ENCODE data around the gene PCDHA7.
"Not testable (repeated sequence)": the region's sequence is repeated elsewhere in the genome, so short reads cannot be mapped to it uniquely, and the experiment has no call there.

Gene PCDHA7, protein sequence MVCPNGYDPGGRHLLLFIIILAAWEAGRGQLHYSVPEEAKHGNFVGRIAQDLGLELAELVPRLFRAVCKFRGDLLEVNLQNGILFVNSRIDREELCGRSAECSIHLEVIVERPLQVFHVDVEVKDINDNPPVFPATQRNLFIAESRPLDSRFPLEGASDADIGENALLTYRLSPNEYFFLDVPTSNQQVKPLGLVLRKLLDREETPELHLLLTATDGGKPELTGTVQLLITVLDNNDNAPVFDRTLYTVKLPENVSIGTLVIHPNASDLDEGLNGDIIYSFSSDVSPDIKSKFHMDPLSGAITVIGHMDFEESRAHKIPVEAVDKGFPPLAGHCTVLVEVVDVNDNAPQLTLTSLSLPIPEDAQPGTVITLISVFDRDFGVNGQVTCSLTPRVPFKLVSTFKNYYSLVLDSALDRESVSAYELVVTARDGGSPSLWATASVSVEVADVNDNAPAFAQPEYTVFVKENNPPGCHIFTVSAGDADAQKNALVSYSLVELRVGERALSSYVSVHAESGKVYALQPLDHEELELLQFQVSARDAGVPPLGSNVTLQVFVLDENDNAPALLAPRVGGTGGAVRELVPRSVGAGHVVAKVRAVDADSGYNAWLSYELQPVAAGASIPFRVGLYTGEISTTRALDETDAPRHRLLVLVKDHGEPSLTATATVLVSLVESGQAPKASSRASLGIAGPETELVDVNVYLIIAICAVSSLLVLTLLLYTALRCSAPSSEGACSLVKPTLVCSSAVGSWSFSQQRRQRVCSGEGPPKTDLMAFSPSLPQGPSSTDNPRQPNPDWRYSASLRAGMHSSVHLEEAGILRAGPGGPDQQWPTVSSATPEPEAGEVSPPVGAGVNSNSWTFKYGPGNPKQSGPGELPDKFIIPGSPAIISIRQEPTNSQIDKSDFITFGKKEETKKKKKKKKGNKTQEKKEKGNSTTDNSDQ
- total RNA-seq, result 0 reads per million in 3 donors

DNA sequence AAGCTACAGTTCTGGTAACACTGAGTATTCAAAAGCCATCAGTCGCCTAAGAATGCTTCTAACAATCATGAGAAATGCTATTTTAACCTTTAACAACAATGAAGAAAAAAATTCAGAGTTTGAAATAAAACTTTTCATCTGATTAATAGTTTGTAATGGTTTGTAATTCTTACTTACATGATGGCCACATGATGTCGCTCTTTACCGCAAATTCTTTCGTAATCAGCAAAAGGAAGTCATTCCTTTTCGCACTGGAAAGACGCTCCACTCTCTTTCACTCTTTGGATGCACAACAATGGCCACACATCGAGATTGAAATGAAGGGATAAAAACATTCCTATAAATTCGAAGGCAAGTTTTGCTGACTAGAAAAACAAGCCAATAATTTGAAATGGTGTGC, at the start of gene PCDHA7:
Gene PCDHA7, plus strand, starts transcription at position 277 of the 400 bp plus-strand sequence. Its CDS starts 115 bp downstream, at position 392.
- no peaks in the 10 kb centered on the region for H3K4me1 ChIP-seq (ENCODE audit: control insufficient read depth, insufficient read depth, low read length, poor library complexity, severe bottlenecking)
- H3K4me3 ChIP-seq (ENCODE audit: insufficient read depth, low read depth, low read length, poor library complexity, severe bottlenecking), result no peak within 1 kb of the TSS
- H3K9me3 ChIP-seq (ENCODE audit: control insufficient read depth, low read length), result no peaks in the 10 kb centered on the region
- no peak for DNase-seq
- H3K27ac ChIP-seq (ENCODE audit: insufficient read depth, low read length, poor library complexity, severe bottlenecking), result no peak within 1 kb of the TSS
- H3K36me3 ChIP-seq (ENCODE audit: control insufficient read depth, insufficient read depth, low read length), result no peaks in the 10 kb centered on the region
- H3K27me3 ChIP-seq (replicated peaks; ENCODE audit: control insufficient read depth, insufficient read depth, low read length, poor library complexity, severe bottlenecking), result no peaks in the 10 kb centered on the region

DNA sequence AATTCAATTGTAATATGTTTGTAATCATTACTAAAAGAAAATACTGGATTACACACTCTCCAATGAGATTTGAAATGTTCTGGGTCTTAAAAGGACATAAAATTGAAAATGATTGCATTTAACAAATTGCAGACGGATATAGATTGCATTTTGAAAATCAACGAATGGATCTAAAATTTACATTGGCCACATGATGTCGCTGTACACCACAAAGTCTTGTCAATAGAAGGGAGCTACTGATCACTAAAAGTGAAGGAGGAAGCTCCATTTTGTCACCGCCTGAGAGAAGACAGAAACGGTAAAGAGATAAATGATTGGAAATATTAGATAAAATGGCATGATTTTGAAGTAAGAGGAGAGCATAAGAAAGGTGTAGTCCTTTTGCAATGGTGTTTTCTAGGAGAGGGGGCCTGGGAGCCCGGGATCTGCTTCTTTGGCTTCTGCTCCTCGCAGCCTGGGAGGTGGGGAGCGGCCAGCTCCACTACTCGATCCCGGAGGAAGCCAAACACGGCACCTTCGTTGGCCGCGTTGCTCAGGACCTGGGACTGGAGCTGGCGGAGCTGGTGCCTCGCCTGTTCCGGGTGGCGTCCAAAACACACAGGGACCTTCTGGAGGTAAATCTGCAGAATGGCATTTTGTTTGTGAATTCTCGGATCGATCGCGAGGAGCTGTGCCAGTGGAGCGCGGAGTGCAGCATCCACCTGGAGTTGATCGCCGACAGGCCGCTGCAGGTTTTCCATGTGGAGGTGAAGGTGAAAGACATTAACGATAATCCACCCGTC, 48.0 kb upstream of the PCDHA7 start, which contains the start of gene PCDHA1:
Gene PCDHA1, plus strand, starts transcription at position 236 of the 782 bp plus-strand sequence.
- H3K27ac ChIP-seq (ENCODE audit: insufficient read depth, low read length, poor library complexity, severe bottlenecking), result no peak within 1 kb of the TSS
- no peaks in the 10 kb centered on the region for H3K4me1 ChIP-seq (ENCODE audit: control insufficient read depth, insufficient read depth, low read length, poor library complexity, severe bottlenecking)
- H3K9me3 ChIP-seq (ENCODE audit: control insufficient read depth, low read length), result peaks cover 10% of the 10 kb centered on the region
- no peaks in the 10 kb centered on the region for H3K27me3 ChIP-seq (replicated peaks; ENCODE audit: control insufficient read depth, insufficient read depth, low read length, poor library complexity, severe bottlenecking)
- no peak within 1 kb of the TSS for H3K4me3 ChIP-seq (ENCODE audit: insufficient read depth, low read depth, low read length, poor library complexity, severe bottlenecking)
- H3K36me3 ChIP-seq (ENCODE audit: control insufficient read depth, insufficient read depth, low read length), result no peaks in the 10 kb centered on the region
- DNase-seq, result no peak

DNA sequence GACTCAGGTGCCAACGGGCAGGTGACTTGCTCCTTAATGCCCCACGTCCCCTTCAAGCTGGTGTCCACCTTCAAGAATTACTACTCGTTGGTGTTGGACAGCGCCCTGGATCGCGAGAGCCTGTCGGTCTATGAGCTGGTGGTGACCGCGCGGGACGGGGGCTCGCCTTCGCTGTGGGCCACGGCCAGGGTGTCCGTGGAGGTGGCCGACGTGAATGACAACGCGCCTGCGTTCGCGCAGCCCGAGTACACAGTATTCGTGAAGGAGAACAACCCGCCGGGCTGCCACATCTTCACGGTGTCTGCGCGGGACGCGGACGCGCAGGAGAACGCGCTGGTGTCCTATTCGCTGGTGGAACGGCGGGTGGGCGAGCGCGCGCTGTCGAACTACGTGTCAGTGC, 46.6 kb upstream of the PCDHA7 start:
- H3K27me3 ChIP-seq (replicated peaks; ENCODE audit: control insufficient read depth, insufficient read depth, low read length, poor library complexity, severe bottlenecking), result not testable (repeated sequence)
- H3K9me3 ChIP-seq (ENCODE audit: control insufficient read depth, low read length), result peaks cover 10% of the 10 kb centered on the region

DNA sequence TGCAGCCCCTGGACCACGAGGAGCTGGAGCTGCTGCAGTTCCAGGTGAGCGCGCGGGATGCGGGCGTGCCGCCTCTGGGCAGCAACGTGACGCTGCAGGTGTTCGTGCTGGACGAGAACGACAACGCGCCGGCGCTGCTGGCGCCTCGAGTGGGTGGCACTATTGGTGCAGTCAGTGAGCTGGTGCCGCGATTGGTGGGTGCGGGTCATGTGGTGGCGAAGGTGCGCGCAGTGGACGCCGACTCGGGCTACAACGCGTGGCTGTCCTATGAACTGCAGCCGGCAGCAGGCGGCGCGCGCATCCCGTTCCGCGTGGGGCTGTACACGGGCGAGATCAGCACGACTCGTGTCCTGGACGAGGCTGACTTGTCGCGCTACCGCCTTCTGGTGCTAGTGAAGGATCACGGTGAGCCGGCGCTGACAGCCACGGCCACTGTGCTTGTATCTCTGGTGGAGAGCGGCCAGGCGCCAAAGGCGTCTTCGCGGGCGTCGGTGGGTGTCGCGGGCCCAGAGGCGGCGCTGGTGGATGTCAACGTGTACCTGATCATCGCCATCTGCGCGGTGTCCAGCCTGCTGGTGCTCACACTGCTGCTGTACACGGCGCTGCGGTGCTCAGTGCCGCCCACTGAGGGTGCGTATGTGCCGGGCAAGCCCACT, 46.1 kb upstream of the PCDHA7 start:
- not testable (repeated sequence) for H3K4me3 ChIP-seq (ENCODE audit: insufficient read depth, low read depth, low read length, poor library complexity, severe bottlenecking); H3K36me3 ChIP-seq (ENCODE audit: control insufficient read depth, insufficient read depth, low read length); DNase-seq; H3K27ac ChIP-seq (ENCODE audit: insufficient read depth, low read length, poor library complexity, severe bottlenecking); H3K27me3 ChIP-seq (replicated peaks; ENCODE audit: control insufficient read depth, insufficient read depth, low read length, poor library complexity, severe bottlenecking); H3K4me1 ChIP-seq (ENCODE audit: control insufficient read depth, insufficient read depth, low read length, poor library complexity, severe bottlenecking); H3K9me3 ChIP-seq (ENCODE audit: control insufficient read depth, low read length)

More for the DNA sequence above, 46.6 kb upstream of the PCDHA7 start:
- DNase-seq; H3K36me3 ChIP-seq (ENCODE audit: control insufficient read depth, insufficient read depth, low read length); H3K4me1 ChIP-seq (ENCODE audit: control insufficient read depth, insufficient read depth, low read length, poor library complexity, severe bottlenecking); H3K27ac ChIP-seq (ENCODE audit: insufficient read depth, low read length, poor library complexity, severe bottlenecking); H3K4me3 ChIP-seq (ENCODE audit: insufficient read depth, low read depth, low read length, poor library complexity, severe bottlenecking): not testable (repeated sequence)

DNA sequence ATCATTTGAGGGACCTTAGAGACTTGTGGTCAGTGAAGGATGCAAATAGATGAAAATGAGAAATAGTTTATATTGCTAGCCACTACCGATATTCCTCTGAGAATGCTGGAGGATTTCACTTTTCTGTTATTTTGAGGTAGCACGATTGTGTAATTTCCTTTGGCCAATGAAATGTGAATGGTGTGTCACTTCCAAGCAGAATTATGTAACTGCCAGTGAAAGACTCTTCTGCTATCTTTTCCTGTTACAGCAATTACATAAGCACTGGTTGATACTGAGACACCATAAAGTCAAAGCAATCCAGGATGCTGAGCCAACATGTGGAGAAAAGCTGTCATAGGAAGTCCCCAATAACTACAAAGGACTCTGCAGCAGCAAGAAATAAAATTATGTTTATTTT, 43.0 kb upstream of the PCDHA7 start:
- Histone ChIP-seq H3K4me3 (ENCODE audit: insufficient read depth, low read depth, low read length, poor library complexity, severe bottlenecking) (no peak overlapping the region), H3K27me3 (replicated peaks; ENCODE audit: control insufficient read depth, insufficient read depth, low read length, poor library complexity, severe bottlenecking) (no peaks in the 10 kb centered on the region), H3K36me3 (ENCODE audit: control insufficient read depth, insufficient read depth, low read length) (no peaks in the 10 kb centered on the region), H3K27ac (ENCODE audit: insufficient read depth, low read length, poor library complexity, severe bottlenecking) (no peak overlapping the region), H3K9me3 (ENCODE audit: control insufficient read depth, low read length) (peaks cover 11% of the 10 kb centered on the region), H3K4me1 (ENCODE audit: control insufficient read depth, insufficient read depth, low read length, poor library complexity, severe bottlenecking) (no peaks in the 10 kb centered on the region)
- no peak for DNase-seq

DNA sequence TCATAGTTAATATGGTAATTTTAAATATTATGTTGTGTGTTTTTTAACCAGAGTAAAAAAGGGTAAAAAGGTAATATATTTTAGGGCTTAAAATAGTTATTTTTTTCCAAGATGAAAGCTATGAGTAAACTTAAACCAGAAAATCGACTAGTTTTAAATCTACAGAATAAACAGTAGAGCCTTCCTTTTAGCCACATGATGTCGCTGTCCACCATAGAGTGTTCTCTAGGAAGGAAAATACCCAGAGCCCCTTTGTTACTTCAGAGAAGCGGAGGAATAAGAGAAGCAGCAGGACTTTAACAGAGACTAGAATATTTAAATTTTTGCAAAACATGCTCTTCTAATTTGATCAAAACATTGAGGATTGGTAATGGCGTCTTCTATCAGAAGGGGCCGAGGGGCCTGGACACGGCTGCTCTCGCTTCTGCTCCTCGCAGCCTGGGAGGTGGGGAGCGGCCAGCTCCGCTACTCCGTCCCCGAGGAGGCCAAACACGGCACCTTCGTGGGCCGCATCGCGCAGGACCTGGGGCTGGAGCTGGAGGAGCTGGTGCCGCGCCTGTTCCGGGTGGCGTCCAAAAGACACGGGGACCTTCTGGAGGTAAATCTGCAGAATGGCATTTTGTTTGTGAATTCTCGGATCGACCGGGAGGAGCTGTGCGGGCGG, 39.3 kb upstream of the PCDHA7 start, which contains the start of gene PCDHA2:
Gene PCDHA2, plus strand, starts transcription at position 258 of the 664 bp plus-strand sequence.
- DNase-seq, result no peak
- no peak within 1 kb of the TSS for H3K4me3 ChIP-seq (ENCODE audit: insufficient read depth, low read depth, low read length, poor library complexity, severe bottlenecking)
- no peaks in the 10 kb centered on the region for H3K27me3 ChIP-seq (replicated peaks; ENCODE audit: control insufficient read depth, insufficient read depth, low read length, poor library complexity, severe bottlenecking)
- H3K36me3 ChIP-seq (ENCODE audit: control insufficient read depth, insufficient read depth, low read length), result no peaks in the 10 kb centered on the region
- H3K9me3 ChIP-seq (ENCODE audit: control insufficient read depth, low read length), result peaks cover 7% of the 10 kb centered on the region
- H3K4me1 ChIP-seq (ENCODE audit: control insufficient read depth, insufficient read depth, low read length, poor library complexity, severe bottlenecking), result no peaks in the 10 kb centered on the region
- no peak within 1 kb of the TSS for H3K27ac ChIP-seq (ENCODE audit: insufficient read depth, low read length, poor library complexity, severe bottlenecking)

DNA sequence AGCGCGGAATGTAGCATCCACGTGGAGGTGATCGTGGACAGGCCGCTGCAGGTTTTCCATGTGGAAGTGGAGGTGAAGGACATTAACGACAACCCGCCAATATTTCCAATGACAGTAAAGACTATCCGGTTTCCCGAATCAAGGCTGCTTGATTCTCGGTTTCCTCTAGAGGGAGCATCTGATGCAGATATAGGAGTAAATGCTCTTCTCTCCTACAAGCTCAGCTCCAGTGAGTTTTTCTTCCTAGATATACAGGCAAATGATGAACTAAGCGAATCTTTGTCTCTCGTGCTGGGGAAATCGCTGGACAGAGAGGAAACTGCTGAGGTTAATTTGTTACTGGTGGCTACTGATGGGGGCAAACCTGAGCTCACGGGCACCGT, 38.8 kb upstream of the PCDHA7 start:
- DNase-seq, result no peak
- Histone ChIP-seq H3K36me3 (ENCODE audit: control insufficient read depth, insufficient read depth, low read length) (no peaks in the 10 kb centered on the region), H3K9me3 (ENCODE audit: control insufficient read depth, low read length) (peaks cover 7% of the 10 kb centered on the region), H3K27me3 (replicated peaks; ENCODE audit: control insufficient read depth, insufficient read depth, low read length, poor library complexity, severe bottlenecking) (no peaks in the 10 kb centered on the region), H3K27ac (ENCODE audit: insufficient read depth, low read length, poor library complexity, severe bottlenecking) (no peak overlapping the region), H3K4me3 (ENCODE audit: insufficient read depth, low read depth, low read length, poor library complexity, severe bottlenecking) (no peak overlapping the region), H3K4me1 (ENCODE audit: control insufficient read depth, insufficient read depth, low read length, poor library complexity, severe bottlenecking) (no peaks in the 10 kb centered on the region)

DNA sequence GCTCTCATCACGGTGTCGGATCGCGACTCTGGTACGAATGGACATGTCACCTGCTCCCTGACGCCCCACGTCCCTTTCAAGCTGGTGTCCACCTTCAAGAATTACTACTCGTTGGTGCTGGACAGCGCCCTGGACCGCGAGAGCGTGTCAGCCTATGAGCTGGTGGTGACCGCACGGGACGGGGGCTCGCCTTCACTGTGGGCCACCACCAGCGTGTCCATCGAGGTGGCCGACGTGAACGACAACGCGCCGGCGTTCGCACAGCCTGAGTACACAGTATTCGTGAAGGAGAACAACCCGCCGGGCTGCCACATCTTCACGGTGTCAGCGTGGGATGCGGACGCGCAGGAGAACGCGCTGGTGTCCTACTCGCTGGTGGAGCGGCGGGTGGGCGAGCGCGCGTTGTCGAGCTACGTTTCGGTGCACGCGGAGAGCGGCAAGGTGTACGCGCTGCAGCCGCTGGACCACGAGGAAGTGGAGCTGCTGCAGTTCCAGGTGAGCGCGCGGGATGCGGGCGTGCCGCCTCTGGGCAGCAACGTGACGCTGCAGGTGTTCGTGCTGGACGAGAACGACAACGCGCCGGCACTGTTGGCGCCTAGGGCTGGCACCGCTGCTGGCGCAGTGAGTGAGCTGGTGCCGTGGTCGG, 37.9 kb upstream of the PCDHA7 start:
- not testable (repeated sequence) for H3K9me3 ChIP-seq (ENCODE audit: control insufficient read depth, low read length); H3K27ac ChIP-seq (ENCODE audit: insufficient read depth, low read length, poor library complexity, severe bottlenecking); H3K4me1 ChIP-seq (ENCODE audit: control insufficient read depth, insufficient read depth, low read length, poor library complexity, severe bottlenecking); H3K27me3 ChIP-seq (replicated peaks; ENCODE audit: control insufficient read depth, insufficient read depth, low read length, poor library complexity, severe bottlenecking); DNase-seq; H3K4me3 ChIP-seq (ENCODE audit: insufficient read depth, low read depth, low read length, poor library complexity, severe bottlenecking); H3K36me3 ChIP-seq (ENCODE audit: control insufficient read depth, insufficient read depth, low read length)

Data from effector memory CD4-positive, alpha-beta T cell (primary cell).